Ascending aorta (tissue), 2 donors: ENCODE results near the gene KIAA1671. TPM values are rescaled to one million over a fixed set of nuclear protein-coding genes. Genes with fewer than 3 reads are reported as not detected.
"Not testable (repeated sequence)": the region's sequence is repeated elsewhere in the genome, so short reads cannot be mapped to it uniquely, and the experiment has no call there.

Experiments used
- DNase-seq, 2 donors: peaks; one replicate each; pipeline ENCODE4 v3.0.0-alpha.2; 2019; ENCODE audit warnings: low spot score in 2 of 2
- H3K27ac ChIP-seq, 2 donors: fragments of 200-600 bp; sonication (generic); one replicate each; pipeline ENCODE4 v1.5.1; 2016 to 2017; ENCODE audit warnings: mild to moderate bottlenecking in 1 of 2
- H3K27me3 ChIP-seq: fragments of 200-600 bp; sonication (generic); one replicate; pipeline ENCODE4 v1.5.1; 2017
- H3K36me3 ChIP-seq, 2 donors: fragments of 200-600 bp; sonication (generic); one replicate each; pipeline ENCODE4 v1.5.1; 2016
- H3K4me1 ChIP-seq, 2 donors: fragments of 200-600 bp; sonication (generic); one replicate each; pipeline ENCODE4 v1.5.1; 2016 to 2017; ENCODE audit warnings: mild to moderate bottlenecking in 1 of 2
- H3K4me3 ChIP-seq, 2 donors: fragments of 200-600 bp; sonication (generic); one replicate each; pipeline ENCODE4 v1.5.1; 2016 to 2017; ENCODE audit warnings: mild to moderate bottlenecking in 1 of 2
- H3K9me3 ChIP-seq, 2 donors: fragments of 200-600 bp; sonication (generic); one replicate each; pipeline ENCODE4 v1.5.1; 2016
- CTCF ChIP-seq, 3 experiments: fragments of 200-600 bp in 2 of 3; fragments of 450-650 bp in 1 of 3; sonication (generic) in 2 of 3; IDR thresholded peaks; one replicate each; pipeline ENCODE4 v1.5.1; 2016 to 2019; ENCODE audit warnings: antibody characterized with exemption in 3 of 3, mild to moderate bottlenecking in 1 of 3, moderate library complexity in 1 of 3
- intact Hi-C: fragments of 100-400 bp; cut with DNase I; formaldehyde crosslinking; loops from one replicate; pipeline ENCODE4 v1.15.1; 2023
- total RNA-seq: library from RNA; depleted of rRNA; stranded (reverse); fragments of >200 nt; gene quantifications from one replicate; pipeline ENCODE4 v1.1.0, GENCODE V29; 2016

KIAA1671 gene
- total RNA-seq, result 79.0 TPM

GRCh38 chr22:24951942-24952836, at the start of gene KIAA1671:
TSS of gene KIAA1671 (plus strand) at chr22:24952716. CDS start at chr22:25028000, 75,284 bp downstream.
- TF ChIP-seq CTCF (IDR thresholded peaks at IDR 0.05), result peak; percentile 98 to 100 (median 99)
- no peaks in the 10 kb centered on the region for H3K4me1 ChIP-seq
- DNase-seq, result peak in 1 of 2 donors; percentile 88
- H3K4me3 ChIP-seq, result peak within 1 kb of the TSS; percentile 82 to 94
- H3K9me3 ChIP-seq, result no peaks in the 10 kb centered on the region
- intact Hi-C loops, result loop anchor here (1.0 to 5.0 kb wide), 2 partner anchors 40 to 96 kb away; no protein-coding TSS in a partner anchor
- no peaks in the 10 kb centered on the region for H3K27me3 ChIP-seq
- no peaks in the 10 kb centered on the region for H3K36me3 ChIP-seq
- peak within 1 kb of the TSS; percentile 39 to 51 for H3K27ac ChIP-seq

GRCh38 chr22:24905909-24906308, 46.6 kb upstream of the KIAA1671 start:
- no peaks in the 10 kb centered on the region for H3K27me3 ChIP-seq
- no peak for DNase-seq
- intact Hi-C loops, result no loop called here
- peaks cover 8 to 9% of the 10 kb centered on the region in 2 donors for H3K9me3 ChIP-seq
- H3K36me3 ChIP-seq, result peaks cover 25 to 79% of the 10 kb centered on the region in 2 donors
- H3K4me3 ChIP-seq, result no peak overlapping the region
- no peak overlapping the region for H3K27ac ChIP-seq
- no peak for TF ChIP-seq CTCF (IDR thresholded peaks at IDR 0.05)
- H3K4me1 ChIP-seq, result no peaks in the 10 kb centered on the region

GRCh38 chr22:24907101-24907500, 45.4 kb upstream of the KIAA1671 start:
- H3K27ac ChIP-seq, intact Hi-C loops, H3K4me3 ChIP-seq, DNase-seq, H3K4me1 ChIP-seq, H3K9me3 ChIP-seq, H3K27me3 ChIP-seq: not testable (repeated sequence)
- H3K36me3 ChIP-seq, result peaks cover 25 to 80% of the 10 kb centered on the region in 2 donors

- H3K27ac ChIP-seq, result no peak overlapping the region
- no peaks in the 10 kb centered on the region for H3K9me3 ChIP-seq
- intact Hi-C loops, result no loop called here
- peaks cover 13 to 43% of the 10 kb centered on the region in 2 donors for H3K36me3 ChIP-seq
- no peak overlapping the region for H3K4me3 ChIP-seq
- no peaks in the 10 kb centered on the region for H3K4me1 ChIP-seq
- TF ChIP-seq CTCF (IDR thresholded peaks at IDR 0.05), result no peak
- DNase-seq, result no peak
- no peaks in the 10 kb centered on the region for H3K27me3 ChIP-seq
These were observed 32.5 kb upstream of the KIAA1671 start for GRCh38 chr22:24920029-24920428.

- no peak overlapping the region for H3K27ac ChIP-seq
- DNase-seq, result no peak
- H3K27me3 ChIP-seq, result no peaks in the 10 kb centered on the region
- no peaks in the 10 kb centered on the region for H3K4me1 ChIP-seq
- no peaks in the 10 kb centered on the region for H3K9me3 ChIP-seq
- TF ChIP-seq CTCF (IDR thresholded peaks at IDR 0.05), result no peak
- intact Hi-C loops, result no loop called here
- no peak overlapping the region for H3K4me3 ChIP-seq
- H3K36me3 ChIP-seq, result peaks cover 10 to 25% of the 10 kb centered on the region in 2 donors
These were observed 26.7 kb upstream of the KIAA1671 start for GRCh38 chr22:24925586-24926427.

- H3K9me3 ChIP-seq, result no peaks in the 10 kb centered on the region
- H3K27me3 ChIP-seq, result no peaks in the 10 kb centered on the region
- peaks cover 10 to 25% of the 10 kb centered on the region in 2 donors for H3K36me3 ChIP-seq
- intact Hi-C loops, result no loop called here
- no peak overlapping the region for H3K27ac ChIP-seq
- TF ChIP-seq CTCF (IDR thresholded peaks at IDR 0.05), result no peak
- DNase-seq, result no peak
- H3K4me1 ChIP-seq, result no peaks in the 10 kb centered on the region
- H3K4me3 ChIP-seq, result no peak overlapping the region
These were observed 26.1 kb upstream of the KIAA1671 start for GRCh38 chr22:24926428-24926725.
